Tibial nerve (tissue), 4 donors: ENCODE results near the gene IL1A.

Experiments used
- EP300 ChIP-seq, 2 donors: sonication (generic); formaldehyde crosslinking; IDR thresholded peaks; one replicate each; pipeline ENCODE4 v1.6.1; 2017; ENCODE audit warnings: antibody characterized with exemption in 2 of 2, mild to moderate bottlenecking in 1 of 2
- POLR2A ChIP-seq, 2 donors: fragments of 450-650 bp; IDR thresholded peaks; one replicate each; pipeline ENCODE4 v1.6.1; 2017; ENCODE audit warnings: antibody characterized with exemption in 2 of 2, mild to moderate bottlenecking in 2 of 2, moderate library complexity in 2 of 2
- TF ChIP-seq, protein P1 (sequence below), 5 experiments: fragments of 200-600 bp in 3 of 5; fragments of 450-650 bp in 2 of 5; sonication (generic) in 3 of 5; IDR thresholded peaks; one replicate each; pipeline ENCODE4 v1.5.1; 2016 to 2019; ENCODE audit warnings: antibody characterized with exemption in 5 of 5, mild to moderate bottlenecking in 3 of 5, moderate library complexity in 2 of 5

DNA sequence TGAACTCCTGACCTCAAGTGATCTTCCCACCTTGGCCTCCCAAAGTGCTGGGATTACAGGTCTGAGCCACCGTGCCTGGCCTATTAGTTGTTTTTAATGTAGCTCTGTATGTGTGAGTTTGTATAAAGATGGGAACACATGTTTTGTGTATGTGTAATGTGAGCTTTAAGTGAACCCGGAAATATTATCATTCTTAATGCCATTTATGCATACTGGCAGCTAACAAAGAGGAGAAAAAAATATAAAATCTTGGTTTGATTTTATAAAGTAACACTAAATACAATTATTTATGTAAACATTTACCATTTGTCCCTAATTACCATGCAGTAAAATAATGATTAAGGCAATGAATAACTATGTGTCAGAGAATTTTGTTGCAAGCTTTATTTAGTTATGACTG lies 10.7 kb downstream of the IL1A start:
- no peak for TF ChIP-seq POLR2A (IDR thresholded peaks at IDR 0.05)
- TF ChIP-seq, protein P1, sequence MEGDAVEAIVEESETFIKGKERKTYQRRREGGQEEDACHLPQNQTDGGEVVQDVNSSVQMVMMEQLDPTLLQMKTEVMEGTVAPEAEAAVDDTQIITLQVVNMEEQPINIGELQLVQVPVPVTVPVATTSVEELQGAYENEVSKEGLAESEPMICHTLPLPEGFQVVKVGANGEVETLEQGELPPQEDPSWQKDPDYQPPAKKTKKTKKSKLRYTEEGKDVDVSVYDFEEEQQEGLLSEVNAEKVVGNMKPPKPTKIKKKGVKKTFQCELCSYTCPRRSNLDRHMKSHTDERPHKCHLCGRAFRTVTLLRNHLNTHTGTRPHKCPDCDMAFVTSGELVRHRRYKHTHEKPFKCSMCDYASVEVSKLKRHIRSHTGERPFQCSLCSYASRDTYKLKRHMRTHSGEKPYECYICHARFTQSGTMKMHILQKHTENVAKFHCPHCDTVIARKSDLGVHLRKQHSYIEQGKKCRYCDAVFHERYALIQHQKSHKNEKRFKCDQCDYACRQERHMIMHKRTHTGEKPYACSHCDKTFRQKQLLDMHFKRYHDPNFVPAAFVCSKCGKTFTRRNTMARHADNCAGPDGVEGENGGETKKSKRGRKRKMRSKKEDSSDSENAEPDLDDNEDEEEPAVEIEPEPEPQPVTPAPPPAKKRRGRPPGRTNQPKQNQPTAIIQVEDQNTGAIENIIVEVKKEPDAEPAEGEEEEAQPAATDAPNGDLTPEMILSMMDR (IDR thresholded peaks at IDR 0.05), result no peak
- no peak for TF ChIP-seq EP300 (IDR thresholded peaks at IDR 0.05)
